Erythroblast (primary cell): Measurements from ENCODE around the gene SOX10.
A peak's percentile ranks its signal among the peaks of the same experiment; 100 is the strongest.

ENCODE experiments used
- DNase-seq, 2 experiments: peaks; one replicate each; lab custom pipeline; 2025; lab: John Stamatoyannopoulos, UW
- GATA1 ChIP-seq: IDR thresholded peaks from 2 replicates; pipeline ENCODE4 v1.6.1; 2011; ENCODE audit warnings: low read depth, mild to moderate bottlenecking, control low read depth, low read length, moderate library complexity
- POLR2A ChIP-seq: IDR thresholded peaks from 2 replicates; pipeline ENCODE4 v1.6.1; 2011; ENCODE audit warnings: mild to moderate bottlenecking, low read length

Gene SOX10

GRCh38 chr22:38023045-38023444 is 38.7 kb upstream of the SOX10 start:
- TF ChIP-seq POLR2A (no peak), GATA1 (no peak)
- DNase-seq, result no peak

DNA sequence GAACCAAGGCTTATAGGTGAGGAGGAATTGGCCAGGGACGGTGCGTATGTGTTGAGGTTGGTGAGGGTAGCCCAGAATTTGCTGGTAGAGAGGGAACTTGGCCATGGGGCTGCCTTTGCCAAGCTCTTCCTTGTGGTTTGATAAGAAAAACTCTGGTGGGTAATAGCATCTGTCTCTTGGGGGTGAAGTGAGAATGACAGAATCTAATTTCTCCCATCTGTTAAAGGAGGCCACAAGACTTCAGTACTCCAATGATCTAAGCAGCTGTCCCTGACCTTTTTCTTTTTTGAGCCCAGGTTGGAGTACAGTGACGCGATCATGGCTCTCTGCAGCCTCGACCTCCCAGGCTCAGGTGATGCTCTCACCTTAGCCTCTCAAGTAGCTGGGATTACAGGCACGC is 36.9 kb upstream of the SOX10 start:
- TF ChIP-seq GATA1, result no peak
- no peak for TF ChIP-seq POLR2A
- no peak for DNase-seq

GRCh38 chr22:38018938-38019827 is 34.8 kb upstream of the SOX10 start:
- DNase-seq, result no peak
- no peak for TF ChIP-seq GATA1
- TF ChIP-seq POLR2A, result no peak

- no peak for DNase-seq
- TF ChIP-seq POLR2A (no peak), GATA1 (no peak)
These were observed 33.9 kb upstream of the SOX10 start for GRCh38 chr22:38017939-38018885.

DNA sequence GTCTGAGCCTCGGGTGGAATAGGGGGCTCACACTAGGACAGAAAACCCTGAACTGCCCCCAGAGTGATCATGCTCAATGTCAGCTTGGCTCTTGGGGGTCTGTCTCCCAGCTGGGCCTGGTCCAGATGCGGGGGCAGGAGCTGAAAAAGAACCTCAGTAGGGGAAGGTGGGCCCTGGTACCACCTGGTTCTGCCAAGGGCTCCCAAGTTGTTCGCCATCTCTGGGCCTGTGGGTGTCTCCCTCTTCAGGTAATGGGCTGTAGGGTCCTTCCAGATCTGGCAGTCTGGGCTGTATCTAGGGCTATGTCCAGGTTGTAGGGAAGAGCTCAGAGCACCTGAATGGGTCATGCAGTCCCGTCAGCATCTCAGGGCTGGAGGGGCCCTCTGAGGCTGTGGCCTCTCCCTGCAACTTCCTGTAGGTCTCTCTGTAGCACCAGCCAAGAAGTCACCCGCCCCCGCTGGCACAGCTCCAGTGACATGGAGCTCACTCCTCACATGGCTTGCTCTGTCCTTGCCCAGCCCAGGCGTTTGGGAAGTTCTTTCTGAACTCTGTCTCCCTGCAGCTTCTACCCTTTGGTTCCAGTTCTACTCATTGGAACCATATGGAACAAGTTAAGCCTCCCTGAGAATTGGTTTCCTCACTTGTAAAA is 33.0 kb upstream of the SOX10 start:
- peak; percentile 44 to 49 for DNase-seq
- TF ChIP-seq GATA1, result no peak
- no peak for TF ChIP-seq POLR2A

- no peak for DNase-seq
- TF ChIP-seq POLR2A, result no peak
- TF ChIP-seq GATA1, result no peak
These were observed 32.1 kb upstream of the SOX10 start for GRCh38 chr22:38016182-38017151.

GRCh38 chr22:38014083-38014482 is 29.7 kb upstream of the SOX10 start:
- TF ChIP-seq POLR2A, result no peak
- TF ChIP-seq GATA1, result no peak
- DNase-seq, result no peak

DNA sequence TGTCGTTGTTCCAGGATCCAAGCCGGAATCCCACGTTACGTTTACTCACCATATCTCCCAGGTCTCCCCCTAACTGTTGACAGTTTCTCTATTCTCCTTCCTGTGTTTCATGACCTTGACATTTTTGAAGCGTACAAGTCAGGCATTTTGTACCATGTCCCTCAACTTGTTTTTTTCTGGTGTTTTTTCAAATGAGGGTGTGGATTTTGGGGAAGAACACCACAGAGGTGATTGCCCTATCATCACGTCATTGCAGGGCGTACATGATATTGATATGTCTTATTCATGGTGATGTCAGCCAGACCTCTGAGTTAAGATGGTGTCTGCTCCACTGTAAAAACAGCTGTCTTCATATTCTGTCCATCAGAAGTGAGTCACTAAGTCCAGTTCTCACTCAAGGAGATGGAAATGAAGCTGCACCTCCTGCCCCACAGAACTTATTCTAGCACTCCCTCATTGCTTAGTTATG is 28.3 kb upstream of the SOX10 start:
- DNase-seq, result peak; percentile 20 to 65
- TF ChIP-seq GATA1, result no peak
- TF ChIP-seq POLR2A, result no peak

GRCh38 chr22:38009000-38009806 is 24.8 kb upstream of the SOX10 start:
- no peak for DNase-seq
- TF ChIP-seq GATA1 (no peak), POLR2A (no peak)

DNA sequence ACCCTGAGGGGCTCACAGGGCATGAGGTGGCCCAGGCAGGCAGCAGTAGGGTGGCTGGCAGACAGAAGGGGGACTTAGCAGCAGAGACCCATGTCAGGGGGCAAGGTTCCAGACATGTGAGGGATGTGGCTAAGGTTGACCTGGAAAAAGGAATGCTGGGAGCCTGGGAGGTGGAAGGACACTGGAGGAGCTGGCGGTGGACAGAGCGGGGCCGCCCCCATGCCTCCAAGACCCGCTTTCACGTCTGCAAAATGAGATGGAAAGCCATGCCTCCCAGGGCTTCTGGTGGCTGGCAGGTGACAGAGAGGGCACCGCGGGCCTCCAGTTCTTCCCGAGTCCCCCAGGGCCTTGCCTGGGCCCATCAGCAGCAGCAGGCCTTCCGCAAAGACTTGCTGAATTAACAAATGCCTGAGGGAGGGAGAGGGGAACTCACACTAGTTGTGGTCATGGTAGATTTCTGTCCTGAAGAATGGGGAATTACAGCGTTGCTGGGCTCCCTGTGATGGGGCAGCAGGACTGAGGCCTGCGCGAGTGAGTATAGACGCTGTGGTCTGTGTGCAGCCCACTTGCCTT is 23.1 kb upstream of the SOX10 start:
- DNase-seq, result no peak
- no peak for TF ChIP-seq POLR2A
- TF ChIP-seq GATA1, result no peak

DNA sequence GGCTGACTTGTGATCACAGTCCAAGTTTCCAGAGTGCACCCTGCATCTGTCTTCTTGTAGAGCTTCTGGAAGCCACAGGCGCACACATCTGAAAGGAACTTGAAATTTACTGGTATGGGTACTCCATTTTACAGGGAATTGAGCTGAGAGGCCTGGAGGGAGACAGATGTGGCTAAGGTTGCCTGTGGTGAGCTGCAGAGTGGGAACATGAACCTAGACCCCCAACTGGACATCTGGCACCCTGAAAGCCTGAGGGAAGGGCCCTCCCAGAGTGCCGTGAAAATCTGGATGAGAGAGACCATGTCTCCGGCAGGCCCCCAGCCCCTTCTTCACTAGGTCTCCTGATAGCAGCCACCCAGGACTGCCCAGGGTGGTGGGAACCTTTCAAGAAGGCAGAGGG is 22.6 kb upstream of the SOX10 start:
- TF ChIP-seq GATA1, result no peak
- DNase-seq, result no peak

DNA sequence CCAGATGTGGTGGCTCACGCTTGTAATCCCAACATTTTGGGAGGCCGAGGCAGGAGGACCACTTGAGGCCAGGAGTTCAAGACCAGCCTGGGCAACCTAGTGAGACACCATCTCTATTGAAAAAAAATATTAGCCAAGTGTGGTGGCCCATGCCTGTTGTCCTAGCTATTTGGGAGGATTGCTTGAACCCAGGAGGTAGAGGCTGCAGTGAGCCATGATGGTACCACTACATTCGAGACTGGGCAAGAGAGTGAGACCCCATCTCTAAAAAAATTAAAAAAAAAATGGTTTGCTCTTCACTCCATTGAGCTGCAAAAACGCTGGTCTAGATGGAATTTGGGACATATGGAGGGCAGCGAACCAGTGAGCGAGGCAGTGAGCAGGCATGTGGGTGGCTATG is 21.6 kb upstream of the SOX10 start:
- TF ChIP-seq POLR2A (no peak), GATA1 (no peak)
- DNase-seq, result no peak
